ENCODE data around the gene AFF2.
A peak's percentile ranks its signal among the peaks of the same experiment; 100 is the strongest.

Gene AFF2

GRCh38 chrX:148500423-148501385 is at the start of gene AFF2:
AFF2 (plus strand) TSS chrX:148500617; CDS start chrX:148501098, 481 bp downstream.
- DNase-seq (ENCODE audit: low spot score), result peak; percentile 8

GRCh38 chrX:148457279-148457678 is 43.1 kb upstream of the AFF2 start:
- no peak for DNase-seq (ENCODE audit: low spot score)

DNA sequence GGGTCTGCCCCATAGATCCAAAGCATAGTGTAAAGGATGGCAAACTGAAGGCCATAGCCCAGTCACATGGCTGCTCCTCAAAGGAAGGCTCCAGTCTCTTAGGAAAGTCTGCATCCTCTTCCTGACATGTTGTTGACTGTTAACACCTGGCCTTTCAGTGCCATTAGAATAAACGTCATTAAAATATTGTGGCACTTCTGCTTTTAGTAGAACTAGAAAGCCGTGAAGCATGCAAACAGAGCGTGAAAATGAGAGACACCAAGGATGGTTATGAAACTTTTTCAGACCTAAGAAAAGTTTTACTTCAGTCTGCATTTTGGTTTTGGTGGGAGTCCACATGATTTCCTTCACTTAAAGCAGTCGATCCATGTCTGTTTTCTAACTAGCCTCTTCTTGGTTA is 41.1 kb upstream of the AFF2 start:
- DNase-seq (ENCODE audit: low spot score), result no peak

GRCh38 chrX:148466292-148466691 is 34.1 kb upstream of the AFF2 start:
- DNase-seq (ENCODE audit: low spot score), result no peak

DNA sequence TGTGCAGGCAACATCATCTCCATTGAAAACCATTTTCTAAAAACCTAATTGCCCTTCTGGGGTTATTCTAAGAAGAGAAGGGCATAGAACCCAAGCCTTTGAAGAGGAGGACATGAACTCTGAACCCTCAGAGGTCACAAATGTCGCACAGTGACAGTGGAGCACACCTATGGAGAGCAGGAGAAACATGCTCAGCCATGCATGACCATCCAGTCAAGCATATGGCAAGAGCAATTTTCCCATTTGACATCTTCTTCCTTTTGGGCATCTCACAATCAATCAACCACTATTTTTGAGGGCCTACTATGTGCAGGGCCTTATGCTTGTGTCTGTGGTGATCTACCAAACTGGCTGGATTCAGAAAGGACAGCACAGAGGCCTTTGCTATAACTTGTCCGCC is 30.1 kb upstream of the AFF2 start:
- DNase-seq (ENCODE audit: low spot score), result no peak

- no peak for DNase-seq (ENCODE audit: low spot score)
These were observed 26.4 kb upstream of the AFF2 start for GRCh38 chrX:148474030-148474429.

DNA sequence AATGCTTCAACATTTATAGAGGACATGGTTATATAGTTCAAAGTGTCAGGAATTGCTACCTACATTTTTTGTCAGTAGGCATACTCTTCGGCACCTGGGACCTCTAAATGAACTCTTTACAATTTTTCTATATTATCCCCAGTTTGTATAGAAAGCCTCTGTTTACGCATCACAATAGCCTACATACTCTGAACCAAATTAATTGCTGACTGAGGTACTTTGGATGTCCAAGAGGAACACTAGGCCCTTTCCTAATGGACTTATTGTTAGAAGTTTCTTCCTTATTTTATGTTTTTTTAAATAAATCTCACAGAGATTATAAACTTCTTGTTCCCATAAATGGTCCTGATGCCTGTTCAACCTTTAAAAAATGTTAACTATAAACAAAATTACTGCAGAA is 8.4 kb upstream of the AFF2 start:
- DNase-seq (ENCODE audit: low spot score), result no peak

DNA sequence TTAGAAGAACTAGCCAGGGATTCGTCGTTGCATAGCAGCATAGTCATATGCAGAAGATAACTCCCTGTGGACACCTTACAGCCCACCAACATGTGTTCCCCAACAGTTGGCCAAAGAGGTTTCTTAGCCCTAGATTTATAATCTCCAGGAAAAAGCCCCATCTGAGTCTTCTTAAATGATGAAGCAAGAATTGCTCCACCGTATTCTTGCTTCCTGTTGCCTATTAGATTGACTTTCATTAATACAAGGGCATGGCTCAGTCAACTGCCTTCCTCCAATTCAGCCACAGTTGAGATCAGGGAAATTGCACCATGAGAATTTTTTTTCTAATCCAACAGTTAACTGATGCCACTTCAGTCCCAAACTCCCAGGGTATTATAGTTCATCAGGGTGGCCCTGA is 5.2 kb upstream of the AFF2 start:
- no peak for DNase-seq (ENCODE audit: low spot score)

DNA sequence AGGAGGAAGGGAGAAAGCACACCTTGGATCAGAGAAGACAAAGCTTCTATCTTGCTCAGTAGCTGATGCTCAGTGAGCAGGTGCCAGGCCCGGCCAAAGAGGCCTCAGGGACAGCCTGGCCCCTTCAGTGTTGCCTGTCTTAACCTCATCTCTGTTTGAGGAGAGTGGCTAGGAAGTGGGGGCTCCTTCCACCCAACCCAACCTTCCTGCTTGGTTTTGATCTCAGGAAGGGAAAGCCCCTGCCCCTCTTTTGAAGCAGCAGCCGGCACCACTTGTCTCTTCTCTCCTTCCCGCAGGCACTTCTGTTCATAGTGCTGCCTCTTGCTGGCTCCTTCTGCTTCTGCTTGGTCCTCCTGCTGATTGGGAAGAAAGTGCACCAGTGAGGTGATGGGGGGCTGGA is 2.4 kb upstream of the AFF2 start:
- no peak for DNase-seq (ENCODE audit: low spot score)

DNA sequence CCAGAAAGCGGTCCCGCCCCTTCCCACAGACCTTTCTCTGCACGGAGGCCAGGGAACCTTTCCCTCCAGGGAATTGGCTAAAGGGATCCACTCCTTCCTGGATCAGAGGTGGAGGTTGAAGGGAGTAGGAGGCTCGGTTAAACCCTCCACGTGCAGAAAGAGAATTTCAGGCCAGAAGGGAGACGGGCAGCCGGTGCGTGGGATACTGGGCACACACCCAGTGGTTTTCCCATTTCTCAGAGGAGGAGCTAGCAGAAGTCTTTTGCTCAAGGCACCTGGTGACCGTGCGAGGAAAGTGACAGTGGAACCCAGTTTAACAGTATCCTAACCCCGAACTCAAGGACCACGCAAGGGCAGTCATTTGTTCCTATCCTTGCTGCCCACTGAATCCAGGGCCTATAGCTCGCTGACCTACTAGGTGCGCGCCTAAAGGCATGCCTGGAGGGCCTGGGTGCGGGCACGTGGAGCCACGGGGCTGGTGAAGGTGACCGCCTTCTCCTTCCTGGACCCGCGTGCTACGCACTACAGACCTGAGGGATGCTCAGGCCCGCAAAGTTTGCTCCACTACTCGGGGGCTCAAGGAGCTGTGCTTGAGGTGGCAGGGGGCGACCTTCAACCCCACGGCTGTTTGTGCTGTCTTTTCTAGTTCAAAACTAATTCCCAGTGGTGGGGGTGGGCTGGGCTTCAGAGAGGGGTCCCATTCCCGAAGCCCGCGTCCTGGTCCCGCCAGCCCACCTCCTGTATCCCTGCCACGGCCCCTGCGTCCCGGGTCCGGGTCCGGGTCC is 587 bp upstream of the AFF2 start:
- DNase-seq (ENCODE audit: low spot score), result no peak

GRCh38 chrX:148501386-148502066 is 1.1 kb downstream of the AFF2 start:
- DNase-seq (ENCODE audit: low spot score), result no peak

- DNase-seq (ENCODE audit: low spot score), result no peak
These were observed 4.1 kb downstream of the AFF2 start for GRCh38 chrX:148504506-148504905.

GRCh38 chrX:148507418-148507817 is 7.0 kb downstream of the AFF2 start:
- DNase-seq (ENCODE audit: low spot score), result no peak

DNA sequence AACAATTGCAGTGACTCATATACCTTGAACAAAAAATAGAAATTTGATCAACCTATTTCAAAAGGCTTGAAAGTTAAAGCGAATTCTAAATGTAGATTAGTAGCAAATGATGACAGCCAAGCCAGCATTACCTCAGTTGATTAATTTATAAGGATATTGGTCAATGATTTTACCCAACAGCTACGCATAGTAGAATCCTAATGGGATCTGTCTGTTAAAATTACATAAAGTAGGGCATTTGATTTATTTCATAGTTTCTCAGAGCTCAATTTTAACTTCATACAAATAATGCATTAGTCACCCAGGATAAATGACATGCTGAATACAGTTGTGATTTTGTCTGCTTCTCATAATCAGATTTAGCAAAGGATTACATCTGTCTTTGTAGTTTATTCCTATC is 12.0 kb downstream of the AFF2 start:
- no peak for DNase-seq (ENCODE audit: low spot score)

DNA sequence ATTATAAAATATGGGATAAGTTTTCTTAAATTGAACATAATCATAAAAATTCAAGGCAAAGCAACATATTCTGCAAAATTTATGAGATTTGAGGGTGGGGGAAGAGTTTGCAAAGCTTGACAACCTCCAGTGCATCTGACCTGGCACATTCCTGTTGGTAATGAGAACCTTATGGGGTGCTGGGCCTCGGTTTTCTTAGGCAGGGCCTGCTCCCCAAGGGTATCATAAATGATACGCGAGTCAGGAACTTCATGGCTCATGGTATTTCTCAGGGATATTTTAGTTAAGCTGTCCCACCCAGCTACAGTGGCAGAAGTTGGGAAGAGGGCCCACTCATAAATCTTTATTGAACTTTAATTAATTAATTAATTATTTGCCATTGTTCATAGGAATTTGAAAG is 13.2 kb downstream of the AFF2 start:
- DNase-seq (ENCODE audit: low spot score), result no peak

GRCh38 chrX:148517176-148517575 is 16.8 kb downstream of the AFF2 start:
- no peak for DNase-seq (ENCODE audit: low spot score)

DNA sequence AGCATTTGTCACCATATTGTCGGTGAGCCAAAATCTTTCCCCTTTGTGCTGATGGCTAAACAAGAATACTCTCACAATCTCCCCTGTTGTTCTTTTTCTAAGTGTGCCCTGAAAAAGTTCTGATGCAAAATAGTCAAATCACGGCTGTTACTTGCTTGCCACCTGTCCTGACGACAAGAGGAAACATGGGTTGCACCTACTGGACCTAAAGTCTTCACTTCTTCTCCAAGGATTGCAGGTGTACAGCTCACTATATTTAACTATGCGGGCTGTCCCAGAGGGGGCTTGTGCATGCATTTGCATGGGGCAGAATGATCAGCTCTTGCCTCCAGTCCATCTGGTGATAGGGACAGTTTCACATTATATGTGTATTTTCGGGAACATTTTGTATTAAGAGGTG is 21.6 kb downstream of the AFF2 start:
- no peak for DNase-seq (ENCODE audit: low spot score)

- DNase-seq (ENCODE audit: low spot score), result no peak
These were observed 23.1 kb downstream of the AFF2 start for GRCh38 chrX:148523303-148524080.

DNA sequence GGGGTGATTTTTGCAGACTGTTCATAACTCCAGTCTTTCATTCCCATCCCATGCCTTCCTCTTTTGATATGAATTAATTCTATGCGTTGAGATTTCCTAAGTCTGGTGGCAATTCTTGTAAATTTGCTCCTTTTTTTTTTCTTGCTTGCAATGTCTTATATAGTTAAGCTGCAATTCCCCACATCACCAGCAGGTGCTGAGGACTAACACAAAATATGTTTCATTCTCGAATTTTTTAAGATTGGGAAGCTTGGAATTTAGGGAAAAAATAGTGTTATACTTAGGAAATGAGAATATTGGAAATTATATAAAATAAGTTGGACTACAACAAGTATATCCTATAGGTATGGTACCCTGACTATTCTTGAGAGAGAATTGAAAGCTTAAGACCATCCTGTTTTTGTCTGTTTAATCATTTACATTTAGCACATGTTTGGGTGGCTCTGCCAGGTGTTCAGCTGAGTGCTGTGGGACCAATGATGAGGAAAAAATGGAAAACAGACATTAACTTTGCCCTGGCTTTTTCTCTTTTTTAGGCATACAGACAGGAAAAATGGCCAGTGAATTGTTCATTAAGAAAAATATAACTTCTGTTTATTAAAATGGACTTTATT is 30.2 kb downstream of the AFF2 start:
- DNase-seq (ENCODE audit: low spot score), result no peak

- no peak for DNase-seq (ENCODE audit: low spot score)
These were observed 33.9 kb downstream of the AFF2 start for GRCh38 chrX:148534291-148534690.

DNA sequence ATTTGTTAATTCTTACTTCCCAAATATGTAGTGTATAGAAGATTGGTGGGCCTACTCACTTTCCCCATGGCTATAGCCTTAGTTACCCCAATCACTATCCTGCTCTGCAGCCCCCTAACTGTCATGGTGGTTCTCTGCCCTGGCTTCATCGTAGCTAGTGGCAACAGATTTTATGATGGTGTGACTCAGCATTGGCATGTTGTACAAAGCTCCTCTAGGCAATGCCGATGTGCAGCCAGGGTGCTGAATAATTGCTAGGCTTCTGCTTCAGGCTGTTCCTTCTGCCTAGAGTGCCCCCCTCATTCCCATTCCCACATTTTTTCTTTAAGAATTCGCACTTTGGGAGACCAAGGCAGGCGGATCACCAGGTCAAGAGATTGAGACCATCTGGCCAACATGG is 35.2 kb downstream of the AFF2 start:
- no peak for DNase-seq (ENCODE audit: low spot score)

All from hepatic stellate cell (primary cell).